Activated T-cell treated with anti-CD3 and anti-CD28 coated beads, Interleukin-2, amount 50 U/mL, for 1 hour (primary cell): Measurements from ENCODE around the gene CTU1.

Source experiments
- DNase-seq: peaks from one replicate; pipeline ENCODE4 v3.0.0-alpha.2; 2020

Gene CTU1

DNA sequence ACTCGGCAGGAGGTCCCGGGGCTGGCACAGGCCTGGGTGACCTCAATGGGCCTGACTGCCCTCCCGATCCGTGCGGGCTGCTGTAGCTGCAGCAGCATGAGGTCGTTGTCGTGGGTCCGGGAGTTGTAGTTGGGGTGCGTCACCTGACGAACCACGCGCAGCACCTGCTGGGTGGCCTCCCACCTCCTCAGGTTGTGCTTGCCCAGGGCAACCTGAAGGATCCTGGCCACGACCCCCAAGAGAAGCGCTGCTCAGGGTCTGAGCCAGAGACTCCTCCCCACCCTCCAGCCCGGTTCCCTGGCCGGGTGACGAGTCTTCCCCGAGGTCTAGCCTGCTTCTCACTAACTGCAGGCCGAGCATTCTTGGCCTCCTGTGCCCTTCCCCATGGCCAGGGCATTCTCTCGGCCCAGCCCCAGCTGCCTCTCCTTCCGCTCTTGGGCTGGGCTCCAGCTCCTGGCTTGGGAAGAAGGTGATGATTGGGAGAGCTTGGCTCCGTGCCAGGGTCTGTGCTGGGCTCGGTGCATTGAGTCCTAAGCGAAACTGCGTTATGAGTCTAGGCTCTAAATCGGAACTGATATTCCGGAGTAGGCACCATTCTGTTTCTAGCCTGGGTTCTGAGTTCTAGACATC lies 28.6 kb downstream of the CTU1 start:
- DNase-seq: no peak

DNA sequence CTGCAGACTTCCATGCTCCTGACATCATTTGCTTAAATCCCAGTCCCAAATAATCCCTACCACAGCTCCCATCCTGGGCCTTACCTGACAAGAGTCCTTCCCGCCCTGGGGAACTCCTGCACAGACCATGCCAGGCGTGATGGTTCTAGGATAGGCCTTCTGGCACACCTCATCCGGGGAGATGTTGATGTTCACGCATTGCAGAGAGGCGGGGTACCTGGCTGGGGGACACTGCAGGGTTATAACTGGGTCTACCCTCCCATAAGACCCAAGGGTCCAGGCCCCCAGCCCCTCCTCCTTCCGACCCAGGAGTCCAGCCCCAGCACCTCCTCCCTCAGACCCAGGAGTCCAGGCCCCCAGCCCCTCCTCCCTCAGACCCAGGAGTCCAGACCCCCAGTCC lies 29.5 kb downstream of the CTU1 start:
- no peak for DNase-seq

DNA sequence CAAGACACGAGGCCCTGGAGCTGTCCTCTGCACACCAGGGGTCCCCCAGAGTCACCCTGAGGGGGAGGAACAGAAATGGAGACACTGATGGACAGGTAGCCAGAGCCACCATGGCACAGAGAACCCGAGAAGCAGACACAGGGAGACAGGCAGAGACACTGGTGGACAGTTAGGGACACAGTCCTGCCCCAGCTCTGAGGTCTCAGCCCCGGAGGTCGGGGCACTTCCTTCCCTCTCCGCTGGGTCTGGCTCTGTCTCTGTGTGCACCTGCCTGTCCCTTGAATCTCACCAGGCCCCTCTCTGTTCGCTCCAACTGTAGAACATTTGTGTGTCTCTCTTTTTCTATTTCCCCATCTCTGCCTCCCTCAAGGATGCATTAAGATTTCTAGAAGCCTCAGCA lies 30.1 kb downstream of the CTU1 start:
- no peak for DNase-seq

DNA sequence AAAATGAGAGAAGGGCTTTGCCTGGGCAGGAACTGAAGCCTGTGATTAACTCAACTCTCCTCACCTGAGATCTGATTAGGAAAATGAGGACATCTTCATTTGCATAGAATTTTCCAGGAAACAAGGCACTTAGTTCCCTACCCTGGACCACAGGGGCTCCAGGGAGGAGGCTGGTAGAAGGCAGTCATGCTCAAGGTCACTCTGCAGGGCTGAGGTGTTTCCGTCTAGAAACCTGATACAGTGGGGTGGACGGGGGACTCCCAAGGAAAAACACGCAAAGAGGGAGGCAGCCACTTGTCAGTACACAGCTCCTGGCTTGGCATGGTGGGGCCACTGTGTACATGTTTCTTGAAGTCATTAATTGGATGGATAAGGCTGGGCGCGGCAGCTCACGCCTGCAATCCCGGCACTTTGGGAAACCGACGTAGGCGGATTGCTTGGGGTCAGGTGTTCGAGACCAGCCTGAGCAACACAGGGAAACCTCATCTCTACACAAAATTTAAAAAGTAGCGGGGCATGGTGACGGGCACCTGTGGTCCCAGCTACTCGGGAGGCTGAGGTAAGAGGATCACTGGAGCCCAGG lies 31.5 kb downstream of the CTU1 start:
- no peak for DNase-seq

DNA sequence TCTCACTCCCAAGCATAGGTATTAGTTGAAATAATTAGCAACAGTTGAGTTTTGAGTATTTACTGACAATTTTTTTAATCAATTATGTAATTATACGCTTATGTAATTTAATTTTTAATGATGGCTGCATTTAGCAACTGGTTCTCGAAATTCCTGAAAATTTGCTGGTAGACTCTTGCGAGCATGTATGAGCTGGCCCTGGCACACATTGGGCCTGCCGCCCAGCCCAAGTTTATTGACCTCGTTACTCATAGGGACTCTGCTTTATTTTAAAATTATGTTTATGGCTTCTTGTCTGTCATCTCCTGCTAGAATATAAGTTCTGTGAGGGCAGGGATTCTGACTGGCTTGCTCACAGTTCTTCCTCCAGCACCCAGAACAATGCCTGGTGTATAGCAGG lies 32.2 kb downstream of the CTU1 start:
- DNase-seq: no peak

DNA sequence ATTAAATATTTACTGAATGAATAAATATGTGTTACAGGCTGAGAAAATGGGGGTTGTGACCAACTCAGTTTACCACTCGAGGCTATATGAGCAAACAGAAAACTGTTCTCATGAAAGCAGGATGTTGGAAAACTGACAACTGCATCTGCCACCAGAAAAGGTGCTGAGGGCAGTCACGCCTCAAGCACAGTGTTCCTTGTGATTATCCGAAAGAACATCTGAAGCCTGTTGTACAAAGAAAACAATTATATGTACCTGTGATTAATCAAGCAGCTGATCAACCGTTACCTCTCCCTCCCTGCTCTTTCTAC lies 37.2 kb downstream of the CTU1 start:
- no peak for DNase-seq

DNA sequence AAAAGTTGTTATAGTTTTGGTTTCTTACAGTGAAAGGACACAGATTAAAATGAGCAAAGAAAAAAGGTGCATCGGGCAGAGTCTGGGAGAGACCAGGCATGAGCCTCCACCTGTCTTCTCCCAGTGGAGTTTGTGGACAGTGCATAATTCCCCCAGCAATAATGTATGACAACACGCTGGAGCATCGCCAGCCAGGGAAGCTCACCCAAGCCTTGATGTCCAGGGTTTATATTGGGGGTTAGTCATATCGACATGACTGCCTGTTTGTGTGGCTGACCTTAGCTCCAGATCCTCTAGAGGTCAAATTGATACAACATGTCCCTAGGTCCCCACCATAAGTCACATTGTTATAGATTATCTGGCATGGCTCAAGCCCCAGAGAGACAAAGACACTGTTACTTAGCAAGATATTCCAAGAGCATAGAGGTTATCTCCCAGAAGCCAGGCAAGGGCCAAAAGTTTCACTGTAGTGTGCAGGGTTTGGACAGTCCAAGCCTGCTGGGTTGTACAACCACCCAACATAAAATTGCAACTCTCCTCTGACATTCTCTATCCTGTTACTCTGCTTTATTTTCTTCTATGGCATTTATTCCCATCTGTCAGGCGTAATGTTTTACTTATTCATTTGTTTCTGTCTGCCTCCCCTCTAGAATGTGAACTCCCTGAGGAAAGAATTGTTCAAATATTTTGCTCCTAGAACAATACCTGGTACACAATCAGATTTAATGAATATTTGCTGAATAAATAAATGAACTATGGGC lies 37.7 kb downstream of the CTU1 start:
- no peak for DNase-seq

DNA sequence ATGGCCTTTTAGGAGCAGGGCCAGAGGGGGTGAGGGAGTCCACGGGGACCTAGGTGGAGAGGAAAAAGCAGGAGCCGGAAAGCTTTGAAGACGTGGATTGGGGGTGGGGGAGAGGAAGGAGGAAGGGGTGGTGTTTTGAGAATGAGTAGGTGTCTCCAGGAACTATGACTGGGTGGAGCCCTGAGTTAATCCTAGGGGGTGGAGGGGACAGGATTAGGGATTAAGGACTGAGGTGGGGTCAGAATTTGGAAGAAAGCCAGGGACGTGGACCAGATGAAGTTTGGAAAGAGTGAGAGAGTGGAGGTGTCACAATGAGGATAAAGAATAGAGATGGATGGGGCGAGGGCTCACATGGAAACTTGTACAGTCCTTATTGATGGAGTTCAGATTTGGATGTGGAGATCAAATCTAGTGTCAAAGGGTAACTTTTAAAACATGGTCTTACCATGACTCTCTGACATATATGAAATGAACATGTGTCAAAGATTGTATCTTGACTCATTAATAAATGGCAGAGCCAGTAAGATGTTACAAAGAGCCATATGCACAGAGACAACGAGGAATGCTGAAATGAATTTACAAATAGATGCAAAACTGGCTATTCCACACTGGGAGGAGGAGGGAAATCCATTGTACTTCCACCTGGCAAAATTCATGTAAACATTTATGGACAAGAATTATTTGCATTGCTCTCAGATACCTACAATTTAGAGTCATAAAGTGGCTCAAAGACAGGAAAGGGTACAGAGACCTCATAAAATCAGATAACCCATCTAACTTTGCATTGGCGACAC lies 41.6 kb downstream of the CTU1 start:
- no peak for DNase-seq

DNA sequence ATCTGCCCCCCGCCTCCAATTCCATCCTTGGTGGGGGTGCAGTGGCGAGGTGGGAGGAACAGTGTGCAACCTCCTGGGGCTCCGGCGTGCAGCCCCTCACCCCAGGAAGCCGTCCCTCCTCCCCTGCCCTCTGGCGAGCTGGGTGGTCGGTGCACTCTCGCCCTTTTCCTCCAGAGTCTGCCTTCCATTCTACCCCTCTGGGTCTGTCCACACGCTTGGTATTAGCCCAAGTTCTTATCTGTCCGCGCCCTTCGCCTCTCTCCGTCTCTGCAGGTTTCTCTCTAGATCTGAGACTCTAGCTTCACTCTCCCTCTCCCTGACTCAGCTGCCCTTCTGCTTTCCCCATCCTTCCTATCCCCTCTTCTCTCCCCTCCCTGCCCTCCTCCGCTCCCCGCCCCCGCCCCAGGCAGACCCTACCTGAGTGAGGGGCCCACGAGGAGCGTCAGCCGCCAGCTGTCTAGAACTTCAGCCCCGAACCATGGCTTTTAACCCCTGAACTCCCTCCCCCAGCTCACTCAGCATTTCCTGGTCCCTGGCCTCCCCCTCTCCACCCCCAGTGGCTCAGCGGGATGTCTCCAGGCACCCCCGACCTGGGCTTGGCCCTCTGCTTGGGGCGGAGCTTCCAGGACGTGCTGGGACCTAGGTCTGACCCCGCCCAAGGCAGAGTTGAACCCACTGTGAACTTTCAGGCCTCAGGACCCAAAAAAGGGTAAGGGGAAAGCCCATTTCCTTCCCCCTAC lies 42.8 kb downstream of the CTU1 start:
- no peak for DNase-seq

DNA sequence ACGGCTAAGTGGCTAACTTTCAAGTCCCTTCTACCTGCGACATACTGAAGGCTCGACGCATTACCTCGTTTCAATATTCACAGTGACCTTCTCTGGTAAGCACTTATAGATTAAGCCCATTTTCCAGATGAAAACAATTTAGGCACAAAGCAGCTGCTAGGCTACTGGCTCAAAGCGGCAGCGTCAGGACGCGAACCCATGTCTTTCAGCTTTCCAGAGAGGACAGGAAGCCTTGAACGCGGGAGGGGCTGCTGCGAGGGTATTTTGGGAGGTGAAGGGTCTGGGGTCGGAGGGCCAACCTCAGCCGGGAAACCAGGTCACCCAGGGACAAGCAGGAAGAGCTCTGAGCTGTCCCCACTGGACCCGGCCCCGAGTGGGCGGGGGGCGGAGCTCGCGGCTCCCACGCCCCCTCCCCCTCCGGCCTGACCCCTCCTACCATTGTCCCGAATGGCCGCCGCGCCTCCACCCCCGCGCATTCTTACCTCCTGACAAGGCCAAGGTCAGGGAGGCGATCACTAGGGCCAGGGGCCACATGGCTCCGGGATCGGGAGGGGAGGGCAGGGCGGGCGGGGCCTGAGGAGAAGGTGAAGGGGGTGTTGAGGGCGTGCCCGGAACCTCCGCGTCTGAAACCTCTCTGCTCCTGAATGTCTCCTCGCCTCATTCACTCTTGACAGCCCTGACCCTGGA lies 43.5 kb downstream of the CTU1 start, which contains the start of gene KLK13:
Gene KLK13 (minus strand): TSS at position 559 of the 687 bp plus-strand sequence. CDS start 25 bp downstream, at position 534.
- DNase-seq: no peak

DNA sequence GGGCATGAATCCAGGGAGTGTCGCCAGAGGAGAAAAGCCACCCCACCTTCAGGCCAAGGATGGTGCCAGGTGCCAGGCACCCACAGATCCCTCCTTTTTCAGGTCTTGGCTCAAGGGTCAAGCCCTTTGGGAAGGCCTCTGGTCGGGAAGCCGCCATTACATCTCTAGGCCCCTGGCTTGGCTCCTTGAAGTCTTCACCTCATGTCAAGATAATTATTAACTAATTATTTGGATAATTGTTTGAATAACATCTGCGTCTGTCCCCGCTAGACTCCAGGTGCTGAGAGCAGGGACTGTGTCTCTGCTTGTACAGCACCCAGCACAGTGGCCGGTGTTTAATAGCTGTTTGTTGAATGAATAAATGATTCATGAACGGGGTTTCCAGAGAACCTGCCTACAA lies 44.5 kb downstream of the CTU1 start:
- no peak for DNase-seq

DNA sequence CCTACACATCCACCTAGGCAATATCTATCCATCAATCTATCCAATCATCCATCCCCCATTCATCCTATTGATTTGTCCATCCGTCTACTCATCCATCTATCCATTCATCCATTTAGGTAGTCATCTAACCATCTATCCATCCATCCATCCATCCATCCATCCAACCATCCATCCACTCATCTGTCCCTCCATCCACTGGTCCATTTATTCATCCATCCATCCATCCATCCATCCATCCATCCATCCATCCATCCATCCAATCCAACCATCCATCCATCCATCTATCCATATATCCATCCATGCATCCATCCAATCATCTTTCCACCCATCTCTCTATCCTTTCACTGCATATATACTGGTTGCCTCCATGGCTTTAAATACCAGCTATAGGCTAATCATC lies 47.2 kb downstream of the CTU1 start:
- no peak for DNase-seq

DNA sequence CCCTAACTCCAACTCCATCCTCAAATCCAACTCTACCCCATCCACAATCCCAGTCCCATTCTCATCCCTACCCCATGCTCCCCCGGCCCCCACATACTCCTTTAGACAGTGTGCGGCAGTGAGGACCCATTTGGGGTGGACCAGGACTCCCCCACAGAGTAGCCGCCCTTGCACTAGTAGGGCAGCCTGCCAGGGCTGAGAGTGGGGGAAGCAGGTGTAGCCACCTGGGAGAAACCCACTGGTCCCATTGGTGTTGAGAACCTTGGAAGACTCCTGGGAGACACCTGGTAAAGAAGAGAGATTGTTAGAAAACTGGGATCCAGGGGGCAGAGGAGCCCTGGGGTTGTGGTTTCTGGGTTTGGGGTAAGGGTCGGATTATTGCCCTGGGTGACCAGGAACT lies 47.9 kb downstream of the CTU1 start:
- DNase-seq: no peak

DNA sequence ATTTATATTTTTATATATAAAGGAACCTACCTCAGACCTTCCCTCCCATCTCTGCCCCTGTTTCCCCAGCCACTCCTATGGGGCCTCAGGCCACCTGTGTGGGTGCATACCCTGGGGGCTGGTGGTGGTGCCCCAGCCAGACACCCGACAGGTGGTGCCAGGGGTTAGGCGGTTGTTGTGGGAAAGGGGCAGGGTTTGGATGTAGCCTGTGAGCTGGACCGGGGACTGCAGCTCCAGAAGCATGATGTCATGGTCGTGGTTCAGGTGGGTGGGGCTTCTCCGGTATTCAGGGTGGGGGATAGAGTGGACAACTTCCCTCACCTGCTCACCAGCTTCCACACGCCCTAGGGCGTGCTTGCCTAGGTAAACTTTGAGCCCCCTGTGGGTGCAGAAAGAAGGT lies 48.5 kb downstream of the CTU1 start:
- no peak for DNase-seq

DNA sequence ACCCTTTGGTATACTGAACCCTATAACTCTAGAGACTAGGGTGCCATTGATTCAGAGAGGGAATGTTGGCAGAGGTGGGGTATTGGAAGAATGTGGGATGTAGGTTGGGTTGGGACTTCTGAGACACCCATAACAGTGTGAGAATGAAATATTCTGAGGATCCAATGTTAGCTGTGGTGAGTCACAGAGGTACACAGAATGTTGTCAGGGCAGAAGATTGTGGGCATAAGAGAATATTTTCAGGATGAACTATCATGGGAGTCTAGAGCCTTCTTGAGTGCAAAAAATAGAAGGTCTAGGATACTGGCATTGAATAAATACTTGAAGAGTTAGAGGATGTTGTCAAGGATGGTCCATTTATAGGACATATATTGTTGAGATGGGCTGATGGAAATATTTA lies 52.3 kb downstream of the CTU1 start:
- no peak for DNase-seq
